Activated naive CD8-positive, alpha-beta T cell treated with anti-CD3 and anti-CD28 coated beads, Interleukin-2, amount 10 ng/mL, durations not matched to agents 7 days and 5 days (primary cell): ENCODE data around the gene E2F1. TPM values are rescaled to one million over a fixed set of nuclear protein-coding genes. Genes with fewer than 3 reads are reported as not detected.

Source experiments
- ATAC-seq: fragments of 150-1000 bp; cut with Tn5 transposase; one replicate; pipeline ENCODE4 v1.10.0; 2021; ENCODE audit warnings: low read depth, moderate library complexity
- POLR2A ChIA-PET: fragments of 350-600 bp; sonication (Branson Sonifier 250); formaldehyde crosslinking; loops from one replicate; lab custom pipeline; 2021; ENCODE audit warnings: antibody characterized with exemption; lab: Charles Lee
- DNase-seq: peaks from one replicate; pipeline ENCODE4 v3.0.0; 2021
- H3K27ac Mint-ChIP-seq: one replicate; pipeline ENCODE4 v1.8.0; 2022; ENCODE audit warnings: mild to moderate bottlenecking, mixed read lengths
- H3K27me3 Mint-ChIP-seq: one replicate; pipeline ENCODE4 v1.8.0; 2022; ENCODE audit warnings: mild to moderate bottlenecking, moderate library complexity, mixed read lengths
- H3K36me3 Mint-ChIP-seq: one replicate; pipeline ENCODE4 v1.8.0; 2021; ENCODE audit warnings: mild to moderate bottlenecking, mixed read lengths
- H3K4me1 Mint-ChIP-seq: one replicate; pipeline ENCODE4 v1.8.0; 2021; ENCODE audit warnings: mixed read lengths
- H3K4me3 Mint-ChIP-seq: one replicate; pipeline ENCODE4 v1.8.0; 2022; ENCODE audit warnings: mild to moderate bottlenecking, moderate library complexity, mixed read lengths
- H3K9me3 Mint-ChIP-seq: one replicate; pipeline ENCODE4 v1.8.0; 2021; ENCODE audit warnings: mixed read lengths
- total RNA-seq, 2 experiments: library from RNA; stranded (reverse); gene quantifications; one replicate each; pipeline ENCODE4 v1.2.3, GENCODE V29; 2021

E2F1 gene
- total RNA-seq = 10 to 100 TPM; 62.5 to 68.4 TPM

DNA sequence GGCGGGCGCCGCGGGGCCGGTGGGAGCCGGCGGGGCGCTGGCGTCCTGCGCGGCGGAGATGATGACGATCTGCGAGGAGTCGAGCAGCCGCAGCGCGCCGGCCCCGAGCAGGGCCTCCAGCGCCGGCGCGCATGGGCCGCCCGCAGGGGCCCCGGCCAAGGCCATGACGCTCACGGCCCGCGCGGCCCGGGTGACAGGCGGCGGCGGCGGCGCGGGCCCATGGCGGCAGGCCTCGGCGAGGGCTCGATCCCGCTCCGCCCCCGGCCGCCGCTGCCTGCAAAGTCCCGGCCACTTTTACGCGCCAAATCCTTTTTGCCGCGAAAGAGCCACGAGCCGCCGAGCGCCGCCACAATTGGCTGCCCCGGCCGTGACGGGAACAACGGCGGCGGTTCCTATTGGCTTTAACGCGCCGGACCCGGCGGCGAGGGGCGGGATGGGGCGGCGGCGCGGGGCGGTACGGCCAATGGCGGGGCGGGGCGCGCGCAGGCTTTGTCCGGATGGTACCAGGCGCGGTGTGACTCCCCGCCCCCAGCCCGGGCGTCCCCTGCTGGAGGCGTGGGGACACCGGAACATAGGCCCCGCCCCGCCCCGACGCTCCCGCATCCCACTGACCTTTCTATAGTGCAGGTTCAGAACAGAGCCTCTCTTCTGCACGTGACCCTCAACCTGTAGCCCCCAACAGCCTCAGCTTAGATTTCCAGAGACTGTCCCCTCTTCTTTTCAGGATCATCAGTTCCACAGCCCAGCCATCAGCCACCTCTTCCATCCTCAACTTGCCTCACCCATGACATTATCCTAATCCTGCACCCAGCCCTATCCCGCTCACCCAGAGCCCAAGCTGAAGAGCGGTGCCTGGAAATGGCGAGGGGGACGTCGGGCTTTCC is at the start of gene E2F1:
Gene E2F1, minus strand, starts transcription at position 286 of the 884 bp plus-strand sequence. Its CDS starts 121 bp downstream, at position 165.
- POLR2A ChIA-PET = interaction anchor here (1.3 to 5.8 kb wide), 9 partner anchors 19 to 426 kb away, joined by 4 to 46 read pairs (median 10); partner anchors contain the start of genes ACTL10, EIF2S2, PXMP4 and ZNF341
- Mint-ChIP-seq H3K9me3 (no peaks in the 10 kb centered on the region), H3K4me3 (peak within 1 kb of the TSS; percentile 93)

DNA sequence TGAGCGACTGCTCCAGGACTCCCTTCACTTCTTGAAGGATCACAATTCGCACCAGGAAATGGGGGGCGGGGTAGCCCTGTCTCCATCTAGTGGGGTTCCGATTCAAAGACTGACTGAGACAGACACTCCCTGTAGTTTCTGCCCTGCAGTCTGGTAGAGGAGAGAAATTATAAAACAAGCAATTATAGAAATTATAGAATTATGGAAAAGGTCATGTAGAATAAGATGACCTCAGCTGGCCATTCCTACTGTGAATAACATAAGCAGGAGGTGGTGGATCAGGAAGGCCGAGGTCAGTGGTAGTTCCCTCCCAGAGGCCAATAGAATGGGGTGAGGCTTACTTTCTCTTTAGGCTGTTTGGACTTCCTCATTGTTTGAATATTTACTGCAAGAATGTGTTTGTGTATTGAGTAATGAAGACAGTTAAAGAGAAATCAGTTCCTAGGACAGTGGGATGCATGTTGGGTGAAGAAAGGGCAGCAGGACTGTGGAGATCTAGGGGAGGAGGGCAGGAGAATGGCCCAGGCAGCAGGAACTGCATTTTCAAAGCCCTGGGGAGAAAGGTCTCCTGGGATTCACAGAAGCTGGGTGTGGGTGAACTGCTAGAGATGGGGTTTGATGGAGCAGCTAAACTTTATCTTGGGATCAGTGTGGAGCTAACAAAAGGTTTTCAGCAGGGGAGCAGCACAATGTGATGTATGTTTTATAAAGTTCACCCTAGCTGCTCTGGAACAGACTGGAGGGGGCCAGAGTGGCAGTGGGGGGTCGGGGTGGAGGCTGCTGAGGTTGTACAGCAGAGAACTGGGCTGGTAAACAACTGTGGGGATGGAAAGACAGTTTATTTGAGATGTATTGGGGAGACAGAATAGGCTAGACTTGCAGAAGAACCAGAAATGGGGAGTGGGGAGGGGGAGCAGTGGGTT is 47.7 kb upstream of the E2F1 start:
- peaks cover 24% of the 10 kb centered on the region for H3K36me3 Mint-ChIP-seq
- no peak for ATAC-seq
- POLR2A ChIA-PET = interaction anchor here (2.7 to 4.3 kb wide), 2 partner anchors 14 to 67 kb away, joined by 21 to 24 read pairs; partner anchors contain the start of genes ACTL10 and PXMP4
- peaks cover 20% of the 10 kb centered on the region for H3K4me1 Mint-ChIP-seq
- DNase-seq = no peak
- peak overlapping the region; percentile 66 for H3K27ac Mint-ChIP-seq
- peaks cover 12% of the 10 kb centered on the region for H3K9me3 Mint-ChIP-seq
- H3K27me3 Mint-ChIP-seq = no peaks in the 10 kb centered on the region
- peak overlapping the region; percentile 87 for H3K4me3 Mint-ChIP-seq

More for the DNA sequence above, at the start of gene E2F1:
- Mint-ChIP-seq H3K4me1 (peaks cover 70% of the 10 kb centered on the region), H3K27me3 (no peaks in the 10 kb centered on the region), H3K27ac (peak within 1 kb of the TSS; percentile 90), H3K36me3 (peaks cover 10% of the 10 kb centered on the region)
- ATAC-seq = peak; percentile 85
- DNase-seq = peak; percentile 99

DNA sequence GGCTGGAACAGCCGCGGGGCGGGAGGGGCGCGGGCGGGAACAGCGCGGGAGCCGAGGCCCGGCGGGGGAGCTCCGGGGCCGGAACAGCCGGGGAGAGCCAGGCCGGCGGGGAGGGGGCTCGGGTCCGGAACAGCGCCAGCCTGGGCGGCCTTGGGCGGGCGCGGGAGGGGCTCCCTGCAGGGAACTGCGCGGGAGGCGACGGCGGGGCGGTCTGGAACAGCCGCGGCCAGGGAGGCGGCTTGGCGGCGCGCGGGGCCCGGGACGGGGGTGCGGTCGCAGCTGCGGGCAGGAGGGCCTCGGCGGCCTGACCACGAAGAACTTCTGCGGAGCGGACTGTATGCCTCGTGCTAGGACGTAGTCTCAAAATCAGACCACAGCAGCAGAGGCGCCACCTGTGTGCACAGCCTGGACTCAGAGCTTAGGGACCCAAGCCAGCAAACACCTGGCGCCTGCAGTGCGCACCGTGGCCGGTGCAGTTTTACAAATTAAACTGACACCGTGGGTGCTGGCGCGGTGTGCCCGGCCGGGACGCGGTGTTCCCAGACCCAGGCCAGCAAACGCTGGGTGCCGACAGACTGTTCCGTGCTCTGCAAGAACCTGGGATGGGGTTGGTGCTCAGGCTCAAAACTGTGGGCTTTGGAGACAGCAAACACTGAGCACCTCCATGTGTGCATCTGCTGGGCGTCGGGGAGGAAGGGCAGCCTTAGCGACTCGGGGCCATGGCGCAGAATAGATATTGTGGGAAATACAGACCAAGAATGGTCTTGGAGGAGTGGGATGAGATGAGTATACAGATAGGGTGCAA is 46.2 kb upstream of the E2F1 start:
- peak overlapping the region; percentile 88 for H3K27ac Mint-ChIP-seq
- peaks cover 18% of the 10 kb centered on the region for H3K4me1 Mint-ChIP-seq
- H3K27me3 Mint-ChIP-seq = no peaks in the 10 kb centered on the region
- H3K9me3 Mint-ChIP-seq = peaks cover 11% of the 10 kb centered on the region
- DNase-seq (peak; percentile 97), ATAC-seq (peak; percentile 73)
- H3K4me3 Mint-ChIP-seq = peak overlapping the region; percentile 87
- peaks cover 18% of the 10 kb centered on the region for H3K36me3 Mint-ChIP-seq
- POLR2A ChIA-PET = interaction anchor here (0.7 to 4.3 kb wide), 17 partner anchors 9 to 379 kb away, joined by 3 to 24 read pairs (median 7); partner anchors contain the start of genes ACTL10, C20orf144, EIF2S2 and NECAB3

- POLR2A ChIA-PET = interaction anchor here (0.9 to 4.3 kb wide), 16 partner anchors 10 to 380 kb away, joined by 3 to 24 read pairs (median 7); partner anchors contain the start of genes ACTL10, C20orf144, EIF2S2 and NECAB3
- DNase-seq (no peak), ATAC-seq (peak; percentile 86)
- Mint-ChIP-seq H3K9me3 (peaks cover 8% of the 10 kb centered on the region), H3K27ac (peak within 1 kb of the TSS; percentile 90), H3K4me3 (peak within 1 kb of the TSS; percentile 87), H3K4me1 (peaks cover 18% of the 10 kb centered on the region), H3K27me3 (no peaks in the 10 kb centered on the region), H3K36me3 (peaks cover 15% of the 10 kb centered on the region)
Measured at GRCh38 chr20:33731693-33732165, 45.5 kb upstream of the E2F1 start, which contains the start of gene ZNF341. ZNF341 (plus strand) TSS chr20:33731996; CDS start chr20:33732022, 26 bp downstream.

- peak; percentile 30 for DNase-seq
- no peaks in the 10 kb centered on the region for H3K27me3 Mint-ChIP-seq
- ATAC-seq = no peak
- peaks cover 5% of the 10 kb centered on the region for H3K9me3 Mint-ChIP-seq
- peak overlapping the region; percentile 84 for H3K4me3 Mint-ChIP-seq
- POLR2A ChIA-PET = interaction anchor here (1.2 to 4.3 kb wide), 7 partner anchors 11 to 262 kb away, joined by 6 to 24 read pairs (median 7); partner anchors contain the start of genes ACTL10, NECAB3, PXMP4 and RALY
- H3K4me1 Mint-ChIP-seq = peaks cover 18% of the 10 kb centered on the region
- H3K36me3 Mint-ChIP-seq = peaks cover 9% of the 10 kb centered on the region
- H3K27ac Mint-ChIP-seq = peak overlapping the region; percentile 90
Measured at GRCh38 chr20:33730946-33731692, 44.9 kb upstream of the E2F1 start.

DNA sequence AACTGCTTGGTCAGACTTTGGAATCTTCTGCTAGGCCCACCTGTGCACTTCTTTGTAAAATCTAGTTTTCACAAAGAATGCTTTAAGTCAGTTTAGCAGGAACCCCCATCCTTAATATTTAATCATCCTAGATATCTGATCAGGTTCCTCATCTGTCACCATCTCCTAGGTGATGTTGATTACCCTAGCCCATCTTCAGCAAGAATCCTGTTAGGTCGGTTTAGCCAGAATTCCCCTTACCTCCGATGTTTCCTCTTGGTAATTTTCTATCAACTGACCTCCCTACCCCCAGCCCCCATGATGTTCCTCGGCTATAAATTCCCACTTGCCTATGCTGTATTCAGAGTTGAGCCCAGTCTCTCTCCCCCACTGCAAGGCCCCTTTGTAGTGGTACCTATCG is 42.9 kb upstream of the E2F1 start:
- ATAC-seq (no peak), DNase-seq (no peak)
- POLR2A ChIA-PET = no interaction called here
- H3K4me3 Mint-ChIP-seq = no peak overlapping the region
- H3K27ac Mint-ChIP-seq = no peak overlapping the region
- H3K27me3 Mint-ChIP-seq = no peaks in the 10 kb centered on the region
- no peaks in the 10 kb centered on the region for H3K9me3 Mint-ChIP-seq
- H3K36me3 Mint-ChIP-seq = peaks cover 3% of the 10 kb centered on the region
- H3K4me1 Mint-ChIP-seq = peaks cover 14% of the 10 kb centered on the region

GRCh38 chr20:33728463-33728862 is 42.3 kb upstream of the E2F1 start:
- Mint-ChIP-seq H3K27ac (no peak overlapping the region), H3K9me3 (no peaks in the 10 kb centered on the region), H3K4me1 (peaks cover 8% of the 10 kb centered on the region), H3K4me3 (no peak overlapping the region), H3K36me3 (no peaks in the 10 kb centered on the region), H3K27me3 (no peaks in the 10 kb centered on the region)
- DNase-seq = no peak
- no peak for ATAC-seq
- POLR2A ChIA-PET = interaction anchor here (1.0 kb wide), 1 partner anchor 49 kb away, joined by 3 read pairs; no protein-coding TSS in a partner anchor

GRCh38 chr20:33727806-33728205 is 41.6 kb upstream of the E2F1 start:
- Mint-ChIP-seq H3K36me3 (no peaks in the 10 kb centered on the region), H3K4me1 (peaks cover 6% of the 10 kb centered on the region), H3K27ac (peak overlapping the region; percentile 42), H3K9me3 (no peaks in the 10 kb centered on the region), H3K27me3 (no peaks in the 10 kb centered on the region), H3K4me3 (no peak overlapping the region)
- no peak for DNase-seq
- ATAC-seq = no peak
- POLR2A ChIA-PET = interaction anchor here (1.0 kb wide), 1 partner anchor 48 kb away, joined by 3 read pairs; no protein-coding TSS in a partner anchor

DNA sequence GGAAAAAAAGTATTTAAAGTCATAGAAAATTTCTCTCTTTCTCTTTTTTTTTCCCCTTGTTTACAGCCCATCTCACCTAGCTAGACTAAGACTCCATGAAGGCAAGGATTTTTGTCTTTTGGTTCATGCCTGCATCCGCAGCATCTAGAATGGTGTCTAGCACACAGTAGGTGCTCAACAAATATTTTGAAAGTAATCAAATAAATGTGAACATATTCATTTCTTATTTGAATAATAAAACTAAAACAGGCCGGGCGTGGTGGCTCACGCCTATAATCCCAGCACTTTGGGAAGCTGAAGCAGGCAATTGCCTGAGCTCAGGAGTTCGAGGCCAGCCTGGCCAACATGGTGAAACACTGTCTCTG is 40.9 kb upstream of the E2F1 start:
- Mint-ChIP-seq H3K4me1 (peaks cover 3% of the 10 kb centered on the region), H3K4me3 (no peak overlapping the region), H3K27ac (no peak overlapping the region), H3K9me3 (no peaks in the 10 kb centered on the region), H3K36me3 (no peaks in the 10 kb centered on the region), H3K27me3 (no peaks in the 10 kb centered on the region)
- POLR2A ChIA-PET = interaction anchor here (0.6 to 1.6 kb wide), 2 partner anchors 47 to 369 kb away, joined by 3 to 4 read pairs; no protein-coding TSS in a partner anchor
- DNase-seq = no peak
- ATAC-seq = no peak

DNA sequence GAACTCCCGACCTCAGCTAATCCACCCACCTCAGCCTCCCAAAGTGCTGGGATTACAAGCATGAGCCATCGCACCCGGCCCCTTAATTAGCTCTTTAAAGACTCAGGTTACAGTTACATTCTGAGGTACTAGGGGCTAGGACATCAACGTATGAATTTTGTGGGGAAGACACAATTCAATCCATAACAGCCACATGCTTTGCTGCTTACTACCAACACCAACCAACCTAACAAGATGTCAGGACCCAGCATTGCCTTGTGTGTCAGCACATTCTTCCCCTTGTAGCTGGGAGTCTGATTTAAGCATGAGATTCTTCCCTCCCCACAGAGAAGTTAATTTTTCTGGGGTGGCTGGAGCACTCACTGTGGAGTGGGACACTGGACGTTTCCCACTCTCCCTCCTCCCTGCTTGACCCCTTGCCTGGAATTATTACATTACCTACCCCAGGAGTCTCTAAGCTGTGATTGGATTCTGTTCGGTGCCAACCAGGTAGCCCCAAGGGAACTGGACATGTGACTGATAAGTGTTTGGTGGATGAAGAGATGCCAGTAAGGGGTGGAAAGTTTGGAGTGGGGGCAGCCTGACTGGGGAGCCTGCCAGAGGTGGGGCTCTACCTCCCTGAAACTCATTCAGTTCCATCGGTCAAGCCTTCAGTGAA is 39.6 kb upstream of the E2F1 start:
- Mint-ChIP-seq H3K4me1 (peaks cover 3% of the 10 kb centered on the region), H3K36me3 (no peaks in the 10 kb centered on the region), H3K4me3 (no peak overlapping the region), H3K9me3 (no peaks in the 10 kb centered on the region), H3K27me3 (no peaks in the 10 kb centered on the region), H3K27ac (no peak overlapping the region)
- POLR2A ChIA-PET = interaction anchor here (1.6 kb wide), 1 partner anchor 46 kb away, joined by 3 read pairs; no protein-coding TSS in a partner anchor
- no peak for ATAC-seq
- DNase-seq = no peak
